DMS 273 (cell line): ENCODE data around the gene BOLL.
A peak's percentile ranks its signal among the peaks of the same experiment; 100 is the strongest.
"Not testable (repeated sequence)": the region's sequence is repeated elsewhere in the genome, so short reads cannot be mapped to it uniquely, and the experiment has no call there.

Experiments used
- DNase-seq: peaks from one replicate; lab custom pipeline; 2025; ENCODE audit not compliant: unreplicated experiment; lab: John Stamatoyannopoulos, UW

BOLL gene

DNA sequence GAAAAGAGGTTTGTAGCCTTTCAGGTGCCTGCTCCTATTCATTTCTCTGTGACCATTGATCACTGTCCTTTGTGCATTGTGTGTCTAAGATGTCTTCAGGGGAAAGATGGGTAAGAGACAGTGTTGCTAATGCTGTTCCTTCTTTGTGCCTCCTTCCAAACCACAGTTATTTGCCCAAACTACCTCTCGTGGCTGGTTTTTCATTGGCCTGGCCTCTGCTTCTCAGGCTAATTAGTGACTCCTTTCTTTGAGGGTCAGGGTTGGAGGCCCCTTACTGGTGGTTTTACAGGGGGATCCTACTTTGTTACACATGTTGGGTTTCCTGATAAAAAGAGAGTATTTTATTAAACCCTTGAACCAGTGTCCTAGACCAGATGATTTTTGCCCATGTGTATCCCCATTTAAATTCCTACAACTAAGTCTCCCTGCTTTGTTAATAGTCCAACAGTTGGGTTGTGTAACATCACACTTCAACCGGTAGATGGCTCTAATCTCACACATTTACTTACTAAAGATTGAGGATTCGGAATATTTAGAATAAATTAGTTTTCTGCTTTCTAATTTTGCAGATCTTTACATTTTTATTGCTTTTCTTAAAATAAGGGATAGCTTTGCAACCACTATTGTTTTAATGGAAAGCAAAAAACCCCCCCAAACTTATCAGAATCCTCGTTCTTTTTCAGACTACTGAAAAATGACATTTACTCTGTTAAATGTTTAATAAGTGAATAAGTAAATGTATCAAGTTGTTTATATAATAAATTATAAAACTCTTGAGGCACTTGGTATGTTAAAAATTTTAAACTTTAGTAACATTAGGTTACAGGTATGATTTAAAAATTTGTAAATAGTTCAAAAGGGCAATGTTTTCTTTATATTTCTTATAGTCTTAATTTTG, 77.6 kb downstream of the BOLL start:
- peak; percentile 72 for DNase-seq

DNA sequence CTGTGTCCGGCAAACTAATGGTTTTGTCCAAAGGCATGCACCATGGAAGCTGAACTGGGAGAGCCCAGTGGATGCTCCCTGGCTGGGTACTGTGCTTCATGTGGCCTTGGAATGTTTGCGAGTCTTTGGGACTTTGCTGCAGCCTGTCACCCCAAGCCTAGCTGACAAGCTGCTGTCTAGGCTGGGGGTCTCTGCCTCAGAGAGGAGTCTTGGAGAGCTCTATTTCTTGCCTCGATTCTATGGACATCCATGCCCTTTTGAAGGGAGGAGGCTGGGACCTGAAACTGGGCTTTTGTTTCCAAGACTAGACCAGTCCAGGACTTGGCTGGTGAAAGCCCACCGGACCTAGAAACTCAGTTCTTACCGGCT, 78.3 kb downstream of the BOLL start:
- peak; percentile 52 for DNase-seq

DNA sequence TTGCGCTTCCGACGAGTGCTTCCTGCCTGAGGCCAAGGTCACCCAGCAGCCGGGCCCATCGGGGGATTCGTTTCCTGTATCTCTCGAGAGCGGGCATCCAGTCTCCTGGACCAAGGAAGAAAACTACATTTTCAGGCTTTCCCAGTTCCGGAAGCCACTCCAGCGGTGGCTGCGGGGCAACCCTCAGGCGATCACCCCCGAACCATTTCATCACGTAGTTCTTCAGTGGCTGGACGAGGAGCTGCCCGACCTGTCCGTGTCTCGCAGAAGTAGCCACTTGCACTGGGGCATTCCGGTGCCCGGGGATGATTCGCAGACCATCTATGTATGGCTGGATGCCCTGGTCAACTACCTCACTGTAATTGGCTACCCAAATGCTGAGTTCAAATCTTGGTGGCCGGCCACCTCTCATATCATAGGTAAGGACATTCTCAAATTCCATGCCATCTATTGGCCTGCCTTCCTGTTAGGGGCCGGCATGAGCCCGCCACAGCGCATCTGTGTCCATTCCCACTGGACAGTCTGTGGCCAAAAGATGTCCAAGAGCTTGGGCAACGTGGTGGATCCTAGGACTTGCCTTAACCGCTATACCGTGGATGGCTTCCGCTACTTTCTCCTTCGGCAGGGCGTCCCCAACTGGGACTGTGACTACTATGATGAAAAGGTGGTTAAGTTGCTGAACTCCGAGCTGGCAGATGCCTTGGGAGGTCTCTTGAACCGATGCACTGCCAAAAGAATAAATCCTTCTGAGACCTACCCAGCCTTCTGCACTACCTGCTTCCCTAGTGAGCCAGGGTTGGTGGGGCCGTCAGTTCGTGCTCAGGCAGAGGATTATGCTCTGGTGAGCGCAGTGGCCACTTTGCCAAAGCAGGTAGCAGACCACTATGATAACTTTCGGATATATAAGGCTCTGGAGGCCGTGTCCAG, 78.9 kb downstream of the BOLL start:
- DNase-seq, result peak; percentile 52

DNA sequence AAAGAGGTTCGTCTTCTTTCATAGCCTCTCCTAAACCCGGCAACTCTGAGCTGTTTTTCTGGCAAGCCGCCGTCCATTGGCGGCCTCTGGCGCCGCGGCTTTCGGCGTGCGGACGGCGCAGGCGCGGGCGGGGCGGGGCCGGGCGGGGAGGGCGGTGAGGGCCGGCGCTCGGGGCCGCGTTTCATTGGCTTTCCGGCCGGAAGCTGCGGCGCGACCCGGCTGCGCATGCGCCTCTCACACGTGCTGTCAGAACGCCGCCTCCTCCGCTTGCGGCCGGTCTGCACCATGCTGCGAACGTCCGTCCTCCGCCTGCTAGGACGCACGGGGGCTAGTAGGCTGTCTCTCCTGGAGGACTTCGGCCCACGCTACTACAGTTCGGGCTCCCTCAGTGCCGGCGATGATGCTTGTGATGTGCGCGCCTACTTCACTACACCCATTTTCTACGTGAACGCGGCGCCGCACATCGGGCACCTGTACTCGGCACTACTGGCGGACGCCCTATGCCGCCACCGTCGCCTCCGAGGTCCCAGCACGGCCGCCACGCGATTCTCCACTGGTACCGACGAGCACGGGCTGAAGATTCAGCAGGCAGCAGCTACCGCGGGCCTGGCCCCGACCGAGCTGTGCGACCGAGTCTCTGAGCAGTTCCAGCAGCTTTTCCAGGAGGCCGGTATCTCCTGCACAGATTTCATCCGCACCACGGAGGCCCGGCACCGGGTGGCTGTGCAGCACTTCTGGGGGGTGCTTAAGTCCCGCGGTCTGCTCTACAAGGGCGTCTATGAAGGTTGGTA, 79.8 kb downstream of the BOLL start, which contains the start of gene MARS2:
TSS of gene MARS2 (plus strand) at position 249 of the 791 bp plus-strand sequence. CDS start at position 286, 37 bp downstream.
- peak; percentile 97 for DNase-seq

DNA sequence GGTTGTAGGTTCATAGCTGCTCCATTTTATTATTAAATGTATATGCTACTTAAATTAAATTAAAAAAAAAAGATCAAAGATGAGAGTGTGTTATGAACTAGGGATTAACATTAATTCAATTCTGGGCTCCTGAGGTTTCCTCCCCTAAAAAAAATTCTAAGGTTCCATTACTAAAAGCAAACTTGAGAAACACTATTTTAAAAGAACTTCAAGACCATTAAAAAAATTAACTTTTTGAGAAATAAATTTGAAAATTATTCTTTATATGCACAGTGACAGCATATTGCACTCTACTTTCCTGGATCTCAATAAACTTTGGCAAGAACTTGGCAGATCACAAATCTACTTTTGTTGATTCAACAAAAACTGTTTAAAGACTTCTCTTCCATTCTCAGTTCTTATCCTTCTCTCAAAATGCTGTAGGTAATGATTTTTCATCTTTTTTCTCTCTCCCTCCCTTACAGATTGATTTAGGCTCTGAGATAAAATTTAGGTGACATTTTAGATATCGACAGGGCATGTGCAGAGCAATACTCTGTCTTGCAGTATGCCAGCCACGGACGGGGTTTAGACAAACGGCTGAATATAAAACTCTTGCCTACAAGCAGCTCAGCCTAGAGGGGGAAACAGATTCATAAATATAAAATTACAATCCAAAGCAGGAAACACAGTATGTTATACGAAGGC, 80.5 kb downstream of the BOLL start:
- DNase-seq, result no peak

DNA sequence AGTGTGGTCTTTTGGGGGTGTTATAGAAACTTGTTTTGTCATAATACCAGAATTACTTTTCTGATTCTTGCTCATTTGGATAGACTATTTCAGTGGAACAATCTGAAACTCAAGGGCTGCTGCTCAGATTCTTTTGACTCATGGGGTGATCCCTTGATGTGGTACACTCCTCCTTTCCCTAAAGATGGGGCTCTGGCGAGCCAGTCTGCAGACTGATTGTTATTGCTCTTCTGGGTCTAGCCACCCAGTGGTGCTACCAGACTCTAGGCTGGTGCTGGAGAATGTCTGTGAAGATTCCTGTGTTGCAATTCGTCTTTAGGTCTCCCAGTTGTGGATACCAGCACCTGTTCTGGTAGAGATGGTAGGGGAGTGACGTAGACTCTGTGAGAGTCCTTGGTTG, 84.2 kb downstream of the BOLL start:
- DNase-seq, result no peak

DNA sequence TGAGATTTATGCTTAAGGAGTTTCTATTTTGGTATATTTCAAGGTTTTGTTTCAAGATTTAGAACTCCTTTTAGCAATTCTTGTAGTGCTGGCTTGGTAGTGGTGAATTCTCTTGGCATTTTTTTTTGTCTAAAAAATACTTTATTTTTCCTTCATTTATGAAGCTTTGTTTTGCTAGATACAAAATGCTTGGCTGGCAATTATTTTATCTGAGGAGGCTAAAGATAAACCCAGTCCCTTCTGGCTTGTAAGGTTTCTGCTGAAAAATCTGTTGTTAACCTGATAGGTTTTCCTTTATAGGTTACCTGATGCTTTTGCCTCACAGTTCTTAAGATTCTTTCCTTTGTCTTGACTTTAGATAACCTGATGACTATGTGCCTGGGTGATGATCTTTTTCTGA, 85.4 kb downstream of the BOLL start:
- DNase-seq, result not testable (repeated sequence)

DNA sequence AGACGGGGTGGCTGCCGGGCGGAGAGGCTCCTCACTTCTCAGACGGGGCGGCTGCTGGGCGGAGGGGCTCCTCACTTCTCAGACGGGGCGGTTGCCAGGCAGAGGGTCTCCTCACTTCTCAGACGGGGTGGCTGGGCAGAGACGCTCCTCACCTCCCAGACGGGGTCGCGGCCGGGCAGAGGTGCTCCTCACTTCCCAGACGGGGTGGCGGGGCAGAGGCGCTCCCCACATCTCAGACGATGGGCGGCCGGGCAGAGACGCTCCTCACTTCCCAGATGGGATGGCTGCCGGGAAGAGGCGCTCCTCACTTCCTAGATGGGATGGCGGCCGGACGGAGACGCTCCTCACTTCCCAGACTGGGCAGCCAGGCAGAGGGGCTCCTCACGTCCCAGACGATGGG, 88.5 kb downstream of the BOLL start:
- DNase-seq, result not testable (repeated sequence)

DNA sequence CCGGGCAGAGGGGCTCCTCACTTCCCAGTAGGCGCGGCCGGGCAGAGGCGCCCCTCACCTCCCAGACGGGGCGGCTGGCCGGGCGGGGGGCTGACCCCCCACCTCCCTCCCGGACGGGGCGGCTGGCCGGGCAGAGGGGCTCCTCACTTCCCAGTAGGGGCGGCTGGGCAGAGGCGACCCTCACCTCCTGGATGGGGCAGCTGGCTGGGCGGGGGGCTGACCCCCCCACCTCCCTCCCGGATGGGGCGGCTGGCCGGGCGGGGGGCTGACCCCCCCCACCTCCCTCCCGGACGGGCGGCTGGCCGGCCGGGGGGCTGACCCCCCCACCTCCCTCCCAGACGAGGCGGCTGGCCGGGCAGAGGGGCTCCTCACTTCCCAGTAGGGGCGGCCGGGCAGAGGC, 89.1 kb downstream of the BOLL start:
- DNase-seq, result not testable (repeated sequence)

DNA sequence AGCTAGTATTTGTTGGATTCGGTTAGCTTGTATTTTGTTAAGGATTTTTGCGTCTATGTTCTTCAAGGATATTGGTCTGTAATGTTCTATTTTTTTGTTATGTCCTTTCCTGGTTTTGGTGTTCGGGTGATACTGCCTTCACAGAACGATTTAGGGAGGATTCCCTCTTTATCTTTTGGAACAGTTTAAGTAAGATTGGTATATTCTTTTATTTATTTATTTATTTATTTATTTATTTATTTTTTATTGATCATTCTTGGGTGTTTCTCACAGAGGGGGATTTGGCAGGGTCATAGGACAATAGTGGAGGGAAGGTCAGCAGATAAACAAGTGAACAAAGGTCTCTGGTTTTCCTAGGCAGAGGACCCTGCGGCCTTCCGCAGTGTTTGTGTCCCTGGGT, 89.9 kb downstream of the BOLL start:
- DNase-seq, result not testable (repeated sequence)

DNA sequence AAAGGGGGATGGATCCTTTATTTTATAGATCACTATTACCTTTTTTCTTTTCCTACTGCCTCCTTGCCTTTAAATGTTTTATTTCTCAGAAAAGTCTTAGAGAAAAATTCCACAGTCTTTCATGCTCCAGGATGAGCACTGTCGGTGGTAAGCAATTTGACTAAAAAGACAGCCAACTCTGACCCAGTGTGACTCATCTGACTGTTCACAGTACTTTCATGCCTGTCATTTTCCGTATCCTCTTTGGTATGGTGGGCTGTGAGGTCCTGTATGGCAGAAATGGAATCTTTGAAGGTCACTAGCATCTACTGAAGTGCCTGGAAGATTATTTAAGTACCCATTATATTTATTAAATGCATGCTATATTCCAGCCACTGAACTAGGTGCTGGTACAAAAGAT, 107.6 kb downstream of the BOLL start:
- DNase-seq, result no peak

DNA sequence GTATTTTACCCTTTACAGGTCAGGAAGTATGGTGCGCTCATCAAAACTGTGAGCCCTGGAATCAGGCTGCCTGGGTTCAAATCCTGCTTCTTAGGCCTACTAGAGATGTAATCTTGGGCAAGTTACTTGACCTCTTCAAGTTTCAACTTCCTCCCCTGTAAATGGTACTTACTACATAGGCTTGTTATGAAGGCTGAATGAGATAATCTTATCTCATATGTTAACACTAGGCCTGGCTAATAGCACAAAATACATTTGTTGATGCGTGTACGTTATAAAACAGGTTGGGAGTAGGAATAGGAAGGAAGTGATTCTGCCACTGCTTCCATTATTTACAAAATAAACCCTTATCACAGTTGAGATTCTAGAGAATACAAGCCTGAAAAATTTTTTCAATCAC, 108.1 kb downstream of the BOLL start:
- DNase-seq, result no peak
